Measurements from ENCODE around the gene NES.

Gene NES

DNA sequence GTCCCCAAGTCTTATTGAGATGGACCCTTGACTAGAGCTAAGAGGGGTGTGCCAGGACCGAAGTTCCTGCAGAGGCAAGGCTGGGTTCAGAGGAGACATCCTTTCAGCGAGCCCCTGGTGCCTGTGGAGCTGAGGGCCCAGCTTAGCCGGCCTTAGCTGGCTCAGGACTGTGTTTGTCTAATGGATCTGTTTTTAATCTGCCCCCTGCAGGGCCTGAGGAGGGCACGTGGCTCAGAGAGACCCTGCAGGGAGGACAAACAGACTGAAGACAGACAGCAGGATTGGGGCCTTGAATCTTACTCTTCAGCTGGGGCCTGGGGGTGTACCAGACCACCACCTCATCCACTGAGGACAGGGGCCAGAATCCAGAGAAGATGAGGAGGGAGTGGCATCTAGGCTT is 26.5 kb upstream of the NES start:
- DNase-seq (ENCODE audit: low spot score), result no peak

GRCh38 chr1:156703336-156703735 is 26.1 kb upstream of the NES start:
- DNase-seq (ENCODE audit: low spot score), result no peak

DNA sequence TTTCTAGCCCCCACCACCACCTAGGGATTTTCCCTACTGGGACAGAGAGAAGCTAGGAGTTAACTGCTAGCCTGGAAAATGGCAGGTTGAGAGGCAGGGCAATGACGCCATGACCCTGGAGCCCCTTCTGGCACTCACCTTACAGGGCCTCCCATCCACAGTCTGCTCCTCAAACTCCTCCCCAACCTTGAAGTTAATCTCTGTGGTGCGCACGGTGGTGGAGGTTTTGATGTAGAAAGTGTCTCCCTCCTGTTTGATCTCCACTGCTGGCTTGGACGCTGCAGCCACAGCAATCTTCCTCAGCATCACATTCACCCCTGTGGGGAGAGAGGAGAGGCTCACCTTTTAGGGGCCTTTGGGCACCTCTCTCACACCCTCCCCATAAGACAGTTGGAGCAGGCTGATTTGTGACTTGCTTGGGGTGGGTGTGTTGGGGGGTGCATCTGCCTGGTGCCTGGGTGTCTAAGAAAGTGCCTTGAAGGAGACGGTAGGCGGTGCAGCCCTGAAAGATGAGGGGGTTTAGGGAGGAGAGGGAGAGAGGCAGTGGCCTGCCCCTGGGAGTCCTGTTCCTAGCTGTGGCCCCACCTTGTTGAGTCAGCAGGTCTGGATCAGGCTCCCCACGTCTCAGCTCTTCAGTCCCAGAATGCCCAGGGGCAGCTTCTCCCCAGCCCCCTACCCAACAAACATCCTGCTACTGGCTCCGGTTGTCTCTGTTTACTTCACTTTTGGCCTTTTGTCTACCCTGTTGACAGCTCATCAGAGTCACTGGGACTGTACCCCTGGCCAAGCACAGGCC is 23.7 kb upstream of the NES start:
- DNase-seq (ENCODE audit: low spot score), result no peak

DNA sequence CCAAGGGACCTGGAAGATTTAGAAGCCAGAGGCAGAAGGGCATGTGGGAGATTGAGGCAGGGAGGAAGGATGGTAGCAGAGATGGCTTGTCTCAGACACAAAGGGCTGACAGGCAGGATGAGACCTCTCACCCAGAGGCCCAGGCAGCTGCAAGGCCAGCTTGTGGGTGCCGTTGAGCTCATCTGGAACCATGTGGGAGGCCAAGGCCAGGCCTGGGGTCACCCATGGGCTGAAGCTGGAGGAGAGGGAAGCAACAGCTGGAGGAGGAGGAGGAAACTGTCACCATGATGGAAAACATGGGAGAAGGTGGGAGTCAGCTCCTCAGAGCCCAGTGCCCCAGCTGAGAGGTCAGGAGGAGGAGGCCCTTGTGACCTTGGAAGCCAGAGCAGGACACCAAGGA is 21.8 kb upstream of the NES start:
- no peak for DNase-seq (ENCODE audit: low spot score)

DNA sequence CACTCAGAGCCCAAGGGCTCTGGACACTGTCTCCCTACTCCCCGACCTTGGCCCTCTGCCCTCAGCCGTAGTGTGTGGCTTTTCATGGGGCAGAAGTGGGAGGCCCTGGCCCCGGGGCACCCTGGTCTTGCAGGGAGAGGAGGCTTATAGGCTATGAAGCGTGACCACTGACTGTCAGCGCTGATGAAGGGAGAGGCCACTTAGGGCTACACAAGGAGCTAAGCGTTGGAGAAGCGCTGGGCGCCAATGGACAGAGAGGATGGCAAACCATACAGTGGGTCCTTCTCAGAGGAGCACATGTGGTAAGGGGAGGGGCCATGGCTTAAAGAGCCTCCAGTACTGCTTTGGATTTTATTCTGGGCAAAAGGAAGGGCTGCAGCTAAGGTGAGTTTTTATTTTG is 20.3 kb upstream of the NES start:
- DNase-seq (ENCODE audit: low spot score), result no peak

DNA sequence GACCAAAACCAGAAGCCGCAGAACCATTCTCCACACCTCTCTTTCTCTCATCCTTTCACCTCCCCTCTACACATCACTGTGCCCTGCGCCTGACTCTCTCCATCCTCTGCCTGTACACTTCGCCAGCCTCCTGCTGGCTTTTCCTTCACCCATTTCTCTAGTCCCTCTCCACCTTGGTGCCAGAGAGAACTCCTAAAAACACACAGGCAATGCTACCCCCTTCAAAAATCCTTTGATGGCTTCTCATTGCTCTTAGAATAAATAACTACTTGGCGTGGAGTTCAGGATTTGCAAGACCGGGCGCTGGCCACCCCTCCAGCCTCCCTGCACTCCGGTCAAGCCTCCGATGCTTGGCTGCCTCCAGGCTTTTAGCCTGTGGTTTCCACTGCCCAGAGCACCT is 19.5 kb upstream of the NES start:
- DNase-seq (ENCODE audit: low spot score), result no peak

GRCh38 chr1:156694690-156694962 is 17.4 kb upstream of the NES start:
- DNase-seq (ENCODE audit: low spot score), result no peak

DNA sequence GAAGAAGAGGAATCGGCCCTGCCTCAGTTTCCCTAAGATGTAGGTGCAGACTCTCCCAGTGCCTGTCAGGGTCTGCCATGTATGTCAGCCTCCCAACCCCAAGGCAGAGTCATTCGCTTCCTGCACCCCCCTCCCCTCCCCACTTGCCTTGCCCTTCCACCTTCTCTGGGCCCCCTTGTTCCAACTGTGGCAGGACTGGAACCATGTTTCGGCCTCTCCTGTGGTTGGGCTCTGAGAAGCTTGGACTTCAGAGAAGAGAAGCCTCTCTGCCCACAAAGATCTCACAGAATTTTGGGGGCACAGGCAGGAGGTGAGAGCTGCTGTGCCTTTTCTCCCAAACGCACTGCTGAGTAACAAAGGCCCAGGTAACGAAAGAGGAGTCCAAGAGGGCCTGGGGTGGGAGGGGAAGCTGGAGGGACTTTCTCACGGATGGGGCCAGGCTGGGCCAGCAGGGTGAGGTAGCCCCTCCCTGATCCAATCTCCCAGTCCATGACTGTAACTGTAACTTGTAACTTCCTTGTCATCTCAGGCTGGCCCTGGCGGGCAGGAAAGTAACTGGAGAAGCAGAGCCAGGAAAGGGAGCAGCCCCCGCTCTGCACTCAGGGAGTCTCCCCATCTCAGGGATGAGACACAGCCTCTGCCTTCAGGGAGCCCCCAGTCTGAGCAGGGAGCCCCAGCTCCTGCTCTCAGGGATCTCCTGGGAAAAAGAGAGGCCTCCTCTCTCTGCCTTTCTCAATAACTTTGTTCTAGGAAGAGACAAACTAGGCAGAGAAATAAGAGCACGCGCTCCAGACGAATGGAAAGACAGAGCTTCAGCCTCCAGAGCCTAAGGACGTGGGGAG is 16.9 kb upstream of the NES start:
- DNase-seq (ENCODE audit: low spot score), result no peak

GRCh38 chr1:156692925-156693847 is 16.0 kb upstream of the NES start:
- no peak for DNase-seq (ENCODE audit: low spot score)

GRCh38 chr1:156692441-156692924 is 15.3 kb upstream of the NES start:
- DNase-seq (ENCODE audit: low spot score), result no peak

DNA sequence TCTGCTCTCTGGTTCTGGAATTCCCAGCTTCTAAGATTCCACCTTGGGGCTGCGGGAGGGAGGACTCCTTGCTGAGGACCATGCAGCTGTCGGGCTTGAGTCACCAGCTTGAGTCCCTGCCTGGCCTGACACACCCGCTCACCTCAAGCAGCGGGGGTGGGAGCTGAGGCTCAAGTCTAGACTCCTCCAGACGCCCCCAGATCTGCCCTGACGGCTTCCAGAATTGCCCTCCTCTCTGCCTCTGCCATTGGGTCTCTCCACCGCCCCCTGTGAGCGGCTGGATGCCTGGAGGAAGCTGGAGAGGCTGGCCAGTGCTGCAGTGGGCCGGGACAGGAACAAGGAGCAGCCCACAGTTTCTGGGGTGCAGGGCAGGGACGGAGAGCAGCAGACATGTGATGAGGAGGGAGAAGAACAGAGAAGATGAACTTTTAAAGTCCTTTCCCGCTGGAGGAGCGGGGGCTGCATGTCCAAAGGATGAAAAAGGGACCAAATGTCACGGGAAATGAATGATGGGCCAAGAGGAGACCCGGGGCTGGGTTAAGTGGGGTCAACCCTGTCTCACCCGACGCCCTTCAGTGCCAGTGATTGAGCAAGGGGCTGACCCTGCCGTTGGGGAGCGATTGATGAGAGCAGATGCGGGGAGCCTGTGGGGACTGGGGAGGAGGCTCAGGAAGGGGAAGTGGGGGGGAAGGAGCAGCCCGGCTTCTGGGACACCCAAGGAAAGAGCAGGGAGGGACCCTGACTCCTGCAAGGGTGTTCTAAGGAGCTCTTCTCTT is 14.6 kb upstream of the NES start:
- DNase-seq (ENCODE audit: low spot score), result no peak

DNA sequence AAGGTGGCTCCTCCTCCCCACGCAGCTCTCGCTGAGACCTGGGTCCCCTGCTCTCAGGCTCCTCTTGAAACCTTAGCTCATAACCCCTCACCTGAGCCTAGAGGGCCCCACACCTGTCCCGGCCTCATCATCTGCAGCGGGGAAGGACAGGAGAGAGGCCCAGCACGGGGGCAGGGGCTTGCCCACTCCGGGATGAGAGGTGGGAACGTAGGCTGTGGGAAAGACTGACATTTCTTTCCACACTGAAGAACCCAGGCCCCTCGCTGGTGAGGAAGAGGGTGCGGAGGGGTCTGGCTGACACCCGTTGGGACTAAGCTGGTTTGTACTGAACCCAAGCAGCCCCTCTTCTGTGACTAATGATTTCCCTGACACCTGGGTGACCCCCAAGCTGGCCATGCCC is 14.0 kb upstream of the NES start:
- DNase-seq (ENCODE audit: low spot score), result no peak

DNA sequence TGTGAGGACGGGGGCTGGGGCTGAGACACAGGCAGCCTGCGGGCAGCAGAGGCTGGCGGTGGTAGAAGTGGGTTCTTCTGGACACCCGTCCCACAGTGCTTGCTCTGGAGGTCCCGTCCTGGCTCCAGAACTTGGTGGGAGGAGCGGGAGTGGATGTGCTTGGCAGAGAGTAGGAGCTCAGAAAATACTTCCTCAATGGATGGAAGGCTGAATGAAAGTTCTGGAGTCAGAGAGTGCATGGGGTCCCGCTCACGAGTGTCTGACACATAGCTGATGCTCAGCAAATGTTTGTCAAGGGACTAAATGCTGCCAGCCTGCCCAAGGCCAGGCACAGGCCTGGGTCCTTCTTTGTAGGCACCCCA is 13.4 kb upstream of the NES start:
- no peak for DNase-seq (ENCODE audit: low spot score)

DNA sequence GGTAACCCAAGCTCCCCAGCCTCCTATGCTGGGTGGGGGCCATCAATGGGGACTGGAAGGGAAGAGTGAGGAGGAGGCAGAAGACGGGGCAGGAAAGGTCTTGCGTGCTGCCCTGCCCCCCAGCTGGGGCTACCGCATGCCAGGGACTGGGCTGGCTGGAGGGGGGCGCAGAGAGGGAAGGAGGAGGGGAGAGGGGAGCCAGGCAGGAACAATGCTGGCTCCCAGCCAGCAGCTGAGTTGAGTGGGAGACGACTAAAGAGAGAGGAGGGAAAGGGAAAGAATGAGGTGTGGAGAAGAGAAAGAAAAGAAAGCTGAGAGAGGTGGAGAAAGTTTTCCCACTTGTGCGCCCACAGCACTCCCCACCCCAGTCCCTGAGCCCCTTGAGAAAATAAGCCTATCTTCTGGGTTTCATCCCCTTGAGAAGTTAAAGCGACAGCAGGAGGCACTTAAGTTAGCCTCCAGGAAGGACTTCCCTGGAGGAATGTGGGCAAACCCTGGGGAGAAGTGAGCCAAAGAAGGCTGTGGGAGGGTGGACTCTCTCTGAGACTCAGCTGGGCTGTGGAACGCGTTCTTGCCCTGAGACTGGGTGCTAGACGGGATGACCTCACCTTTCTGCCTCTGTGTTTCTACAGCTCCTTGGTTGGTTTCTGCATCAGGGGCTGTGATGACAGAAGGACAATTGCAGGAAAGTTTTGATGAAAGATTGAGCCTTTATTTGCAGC is 12.9 kb upstream of the NES start:
- no peak for DNase-seq (ENCODE audit: low spot score)

DNA sequence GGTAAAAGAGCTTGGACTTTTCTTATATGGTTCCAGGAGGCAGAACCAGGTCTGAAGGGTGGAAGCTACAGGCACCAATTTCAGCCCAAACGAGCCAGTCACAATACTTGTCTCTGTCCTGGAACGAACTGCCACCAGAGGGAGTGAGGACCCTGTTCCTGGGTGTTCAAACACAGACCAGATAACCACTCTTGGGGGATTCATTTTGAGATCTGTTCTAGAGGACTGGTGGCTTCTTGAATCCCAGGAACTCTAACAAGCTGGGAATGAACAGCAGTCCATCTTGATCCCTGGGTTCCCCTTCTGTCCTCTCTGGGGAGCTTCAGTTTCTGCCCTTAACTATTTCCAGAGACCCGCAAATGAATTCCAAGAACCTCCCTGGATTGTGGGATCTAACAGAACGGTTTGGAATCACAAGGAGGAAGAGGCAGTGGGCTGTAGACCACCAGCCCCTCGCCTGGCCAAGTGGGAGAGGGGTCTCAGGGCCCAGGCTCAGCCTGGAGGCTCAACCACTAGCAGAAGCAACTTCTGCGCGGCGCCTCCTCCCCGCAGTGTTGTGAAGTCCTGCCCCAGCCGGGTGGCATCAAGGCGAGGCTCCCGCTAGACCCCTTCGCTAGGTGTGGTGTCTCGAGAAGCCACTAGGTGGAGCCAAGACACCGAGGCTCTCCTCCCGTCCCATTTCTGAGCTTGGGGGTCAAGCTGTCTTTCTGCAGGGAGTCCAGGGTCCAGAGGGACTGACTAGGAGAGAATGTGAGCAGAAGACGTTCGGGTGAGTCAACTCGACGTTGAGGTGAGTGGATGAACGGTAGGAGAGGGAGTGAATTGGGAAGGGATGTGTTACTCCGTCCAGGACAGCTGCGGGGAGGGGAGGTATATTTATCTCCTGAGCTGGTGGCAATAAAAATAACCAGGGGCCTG is 12.1 kb upstream of the NES start:
- peak; percentile 92 for DNase-seq (ENCODE audit: low spot score)

DNA sequence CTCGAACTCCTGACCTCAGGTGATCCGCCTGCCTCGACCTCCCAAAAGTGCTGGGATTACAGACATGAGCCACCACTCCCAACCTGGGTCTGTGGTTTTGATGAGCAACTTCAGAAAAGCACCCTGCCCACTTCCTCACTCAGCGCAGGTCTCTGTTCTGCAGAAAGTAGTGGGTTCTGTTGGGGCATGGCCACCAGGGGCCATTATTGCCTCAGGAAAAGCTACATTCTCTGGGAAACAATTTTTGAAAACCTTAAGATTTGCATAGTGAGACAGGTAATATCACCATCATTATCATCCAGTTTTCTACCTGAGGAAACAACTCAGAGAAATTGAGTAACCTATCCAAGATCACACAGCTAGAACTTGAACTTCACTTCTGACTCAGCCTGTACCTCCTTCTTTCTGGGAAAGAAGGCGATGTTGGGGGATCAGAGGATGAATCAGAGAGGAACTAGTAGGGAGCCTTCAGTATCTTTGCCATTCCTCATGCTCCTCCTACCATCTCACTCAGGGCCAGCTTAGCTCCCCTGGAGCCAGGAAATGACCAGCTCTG is 7.1 kb upstream of the NES start:
- DNase-seq (ENCODE audit: low spot score), result no peak

GRCh38 chr1:156682166-156682890 is 5.1 kb upstream of the NES start:
- no peak for DNase-seq (ENCODE audit: low spot score)

DNA sequence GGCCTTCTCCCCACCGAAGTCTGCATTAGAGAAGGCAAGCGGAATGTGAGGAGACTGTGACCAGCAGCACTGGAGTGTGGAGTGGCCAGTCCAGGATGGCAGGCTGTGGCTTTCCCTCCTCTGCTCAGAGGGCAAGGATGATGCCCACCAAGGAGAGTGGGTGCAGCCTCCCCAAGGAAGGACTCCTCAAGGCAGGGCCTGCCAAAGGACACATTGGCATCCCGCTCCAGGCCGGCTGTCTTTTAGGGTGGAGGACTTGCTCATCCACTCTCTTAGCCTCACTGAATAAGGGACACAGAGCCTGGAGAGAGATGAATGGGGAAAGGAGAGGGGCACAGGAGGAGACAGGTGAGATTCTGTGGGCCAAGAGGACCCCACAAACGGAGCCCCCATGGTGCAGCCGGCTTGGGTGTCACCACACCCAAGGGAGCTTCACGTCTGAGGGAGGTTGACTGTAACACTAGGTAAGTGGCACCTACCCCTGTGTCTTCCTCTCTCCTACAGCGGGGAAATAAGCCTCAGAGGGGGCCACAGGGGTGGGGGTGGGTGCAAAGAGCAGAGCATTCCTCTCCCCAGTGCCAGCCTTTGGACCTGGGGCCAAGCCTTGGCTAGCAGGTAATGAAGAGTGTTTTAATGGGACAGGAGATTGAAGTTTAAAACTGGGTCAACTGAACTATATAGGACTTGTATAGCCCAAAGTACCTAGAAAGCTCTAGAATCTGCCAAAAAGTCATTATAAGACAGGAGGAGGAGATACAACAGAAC is 4.2 kb upstream of the NES start:
- DNase-seq (ENCODE audit: low spot score), result no peak
